Vagina (tissue), 2 donors: Measurements from ENCODE around the gene ZCCHC9.

Experiments used
- POLR2AphosphoS5 ChIP-seq, 2 donors: sonication (generic); formaldehyde crosslinking; IDR thresholded peaks; one replicate each; pipeline ENCODE4 v1.9.0; 2017; ENCODE audit warnings: antibody characterized with exemption in 2 of 2, mild to moderate bottlenecking in 2 of 2, low read depth in 1 of 2; ENCODE audit not compliant: insufficient read depth in 1 of 2
- TF ChIP-seq, protein P1 (sequence below), 3 experiments: fragments of 450-650 bp in 2 of 3; fragments of 200-600 bp in 1 of 3; sonication (generic) in 1 of 3; IDR thresholded peaks; one replicate each; pipeline ENCODE4 v1.5.1; 2017 to 2019; ENCODE audit warnings: antibody characterized with exemption in 3 of 3, mild to moderate bottlenecking in 2 of 3, moderate library complexity in 2 of 3

DNA sequence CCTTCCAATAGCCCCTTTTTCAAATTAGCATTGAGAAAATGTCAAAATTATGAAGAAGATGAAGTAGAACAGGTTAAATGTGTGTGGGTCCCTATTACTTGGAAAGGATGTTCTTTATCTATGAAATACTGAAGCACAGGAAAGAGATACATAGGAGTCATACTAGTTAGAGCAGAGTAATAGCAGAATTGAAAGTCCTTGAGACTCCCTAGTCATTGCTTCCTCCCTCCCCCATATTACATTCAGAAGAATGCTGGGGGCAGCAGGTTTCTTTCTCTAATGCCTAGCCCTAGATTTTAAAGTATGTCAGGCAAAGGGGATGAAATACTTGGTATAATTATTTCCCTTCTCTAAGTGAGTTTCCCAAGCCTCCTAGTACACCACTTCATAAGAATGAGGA, 4.4 kb downstream of the ZCCHC9 start:
- TF ChIP-seq, protein P1, sequence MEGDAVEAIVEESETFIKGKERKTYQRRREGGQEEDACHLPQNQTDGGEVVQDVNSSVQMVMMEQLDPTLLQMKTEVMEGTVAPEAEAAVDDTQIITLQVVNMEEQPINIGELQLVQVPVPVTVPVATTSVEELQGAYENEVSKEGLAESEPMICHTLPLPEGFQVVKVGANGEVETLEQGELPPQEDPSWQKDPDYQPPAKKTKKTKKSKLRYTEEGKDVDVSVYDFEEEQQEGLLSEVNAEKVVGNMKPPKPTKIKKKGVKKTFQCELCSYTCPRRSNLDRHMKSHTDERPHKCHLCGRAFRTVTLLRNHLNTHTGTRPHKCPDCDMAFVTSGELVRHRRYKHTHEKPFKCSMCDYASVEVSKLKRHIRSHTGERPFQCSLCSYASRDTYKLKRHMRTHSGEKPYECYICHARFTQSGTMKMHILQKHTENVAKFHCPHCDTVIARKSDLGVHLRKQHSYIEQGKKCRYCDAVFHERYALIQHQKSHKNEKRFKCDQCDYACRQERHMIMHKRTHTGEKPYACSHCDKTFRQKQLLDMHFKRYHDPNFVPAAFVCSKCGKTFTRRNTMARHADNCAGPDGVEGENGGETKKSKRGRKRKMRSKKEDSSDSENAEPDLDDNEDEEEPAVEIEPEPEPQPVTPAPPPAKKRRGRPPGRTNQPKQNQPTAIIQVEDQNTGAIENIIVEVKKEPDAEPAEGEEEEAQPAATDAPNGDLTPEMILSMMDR (IDR thresholded peaks at IDR 0.05) = no peak
- TF ChIP-seq POLR2AphosphoS5 (IDR thresholded peaks at IDR 0.05; ENCODE audit: insufficient read depth in 1 of 2, low read depth in 1 of 2) = no peak
